ENCODE data around the gene CIB4.

DNA sequence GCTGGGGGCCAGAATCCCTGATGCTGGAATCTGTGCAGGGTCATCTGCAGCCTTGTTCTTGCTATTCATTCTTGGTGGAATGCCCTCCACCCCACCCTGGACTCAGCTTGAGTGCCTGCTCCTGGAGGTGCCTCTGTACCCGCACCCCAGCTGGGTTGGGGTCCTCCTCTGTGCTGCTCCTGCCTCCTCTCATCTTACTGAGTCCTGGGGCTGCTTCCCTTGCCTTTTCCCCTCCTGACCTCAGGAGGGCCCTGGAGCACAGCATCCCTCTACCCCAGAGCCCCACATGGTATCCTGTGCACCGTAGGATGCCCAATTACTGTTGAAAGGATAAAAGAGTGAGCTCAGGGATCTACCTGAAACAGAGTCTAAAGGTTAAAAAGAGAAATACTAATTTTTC, 81.6 kb downstream of the CIB4 start:
- TF ChIP-seq TOX (CRISPR knock-in tag; IDR thresholded peaks at IDR 0.05; ENCODE audit: borderline replicate concordance) (no peak), ZFP30 (CRISPR knock-in tag; IDR thresholded peaks at IDR 0.05) (no peak), TCF4 (CRISPR knock-in tag; IDR thresholded peaks at IDR 0.05; ENCODE audit: borderline replicate concordance) (no peak), RARB (CRISPR knock-in tag; IDR thresholded peaks at IDR 0.05) (no peak), ZFP3 (CRISPR knock-in tag; IDR thresholded peaks at IDR 0.05) (no peak)
- TF ChIP-seq, protein P1, sequence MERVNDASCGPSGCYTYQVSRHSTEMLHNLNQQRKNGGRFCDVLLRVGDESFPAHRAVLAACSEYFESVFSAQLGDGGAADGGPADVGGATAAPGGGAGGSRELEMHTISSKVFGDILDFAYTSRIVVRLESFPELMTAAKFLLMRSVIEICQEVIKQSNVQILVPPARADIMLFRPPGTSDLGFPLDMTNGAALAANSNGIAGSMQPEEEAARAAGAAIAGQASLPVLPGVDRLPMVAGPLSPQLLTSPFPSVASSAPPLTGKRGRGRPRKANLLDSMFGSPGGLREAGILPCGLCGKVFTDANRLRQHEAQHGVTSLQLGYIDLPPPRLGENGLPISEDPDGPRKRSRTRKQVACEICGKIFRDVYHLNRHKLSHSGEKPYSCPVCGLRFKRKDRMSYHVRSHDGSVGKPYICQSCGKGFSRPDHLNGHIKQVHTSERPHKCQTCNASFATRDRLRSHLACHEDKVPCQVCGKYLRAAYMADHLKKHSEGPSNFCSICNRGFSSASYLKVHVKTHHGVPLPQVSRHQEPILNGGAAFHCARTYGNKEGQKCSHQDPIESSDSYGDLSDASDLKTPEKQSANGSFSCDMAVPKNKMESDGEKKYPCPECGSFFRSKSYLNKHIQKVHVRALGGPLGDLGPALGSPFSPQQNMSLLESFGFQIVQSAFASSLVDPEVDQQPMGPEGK (CRISPR knock-in tag; IDR thresholded peaks at IDR 0.05; ENCODE audit: borderline replicate concordance): no peak

Measured in SK-N-SH treated with all-trans-retinoic acid at 6 μM for 48 hours (cell line).